GM12864 (cell line): ENCODE results near the gene CELF1.

Source experiments
- DNase-seq: peaks from one replicate; pipeline ENCODE4 v3.0.0-alpha.2; 2011; ENCODE audit warnings: low read depth
- H3K4me3 ChIP-seq: 2 replicates; pipeline ENCODE4 v1.5.1; 2011; ENCODE audit warnings: mild to moderate bottlenecking, low read depth, low read length, control low read depth
- CTCF ChIP-seq: IDR thresholded peaks from 2 replicates; pipeline ENCODE4 v1.5.1; 2011; ENCODE audit warnings: low read depth, mild to moderate bottlenecking, moderate library complexity, low read length, control low read depth, inconsistent platforms; ENCODE audit errors: missing control alignments

Gene CELF1

DNA sequence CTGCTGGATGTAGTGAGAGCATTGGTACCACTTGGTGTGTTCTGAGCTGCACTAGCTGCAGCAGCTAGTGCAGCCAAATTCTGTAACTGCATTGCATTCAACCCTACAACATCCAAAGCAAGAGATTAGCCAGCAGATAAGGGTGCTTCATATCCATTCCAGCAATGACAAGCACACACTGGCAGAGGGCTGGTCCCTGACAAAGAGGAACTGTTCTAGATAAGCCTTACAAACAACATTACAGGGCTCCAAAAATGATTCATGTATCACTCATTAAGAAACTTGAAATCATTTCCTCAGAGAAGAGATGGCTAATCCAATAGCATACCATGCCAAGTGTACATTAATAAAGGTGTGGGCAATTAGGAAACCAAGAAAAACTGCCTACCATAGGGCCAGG, 75.6 kb downstream of the CELF1 start:
- no peak for DNase-seq
- no peak for TF ChIP-seq CTCF
- no peak overlapping the region for H3K4me3 ChIP-seq

- no peak for DNase-seq
- no peak overlapping the region for H3K4me3 ChIP-seq
- TF ChIP-seq CTCF: no peak
These were observed 82.3 kb downstream of the CELF1 start for GRCh38 chr11:47470671-47471070.

DNA sequence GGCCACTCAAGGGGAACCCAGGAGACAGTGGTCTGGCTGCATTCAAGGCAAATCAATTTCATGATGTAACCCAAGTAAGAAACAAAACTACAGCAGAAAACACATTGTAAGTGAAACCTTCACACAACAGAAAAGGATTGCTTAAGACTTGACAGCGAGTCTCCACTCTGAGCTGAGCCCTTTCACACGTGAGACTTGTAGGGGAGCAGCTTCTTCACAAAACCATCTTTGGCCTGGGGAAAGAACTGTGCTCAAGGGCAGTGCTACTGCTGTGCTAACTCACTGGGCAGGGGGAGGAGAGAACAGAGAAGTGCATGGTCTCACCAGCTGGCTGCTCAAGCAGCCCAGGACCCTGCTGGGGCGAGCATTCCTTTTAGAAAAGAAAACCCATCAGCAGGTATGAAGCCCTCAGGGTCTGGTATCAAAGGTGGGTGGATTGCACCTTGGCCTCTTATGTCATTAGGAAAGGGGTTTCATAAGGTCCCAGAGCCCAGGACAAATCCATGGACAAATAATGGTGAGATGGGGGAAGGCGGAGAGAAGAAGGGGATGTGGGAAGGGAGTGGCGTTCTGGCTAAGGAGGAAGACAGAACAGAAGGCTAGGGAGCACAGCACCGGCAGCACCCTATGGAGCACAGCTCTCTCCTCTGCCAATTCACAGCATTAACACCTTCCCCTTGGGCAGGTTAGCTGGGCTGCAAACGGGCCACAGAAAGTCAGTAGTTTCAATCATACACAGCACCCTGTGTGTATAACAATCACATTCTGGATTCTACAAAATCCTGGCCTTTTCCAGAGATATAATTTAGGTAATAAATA, 83.4 kb downstream of the CELF1 start:
- H3K4me3 ChIP-seq: no peak overlapping the region
- no peak for TF ChIP-seq CTCF
- no peak for DNase-seq

DNA sequence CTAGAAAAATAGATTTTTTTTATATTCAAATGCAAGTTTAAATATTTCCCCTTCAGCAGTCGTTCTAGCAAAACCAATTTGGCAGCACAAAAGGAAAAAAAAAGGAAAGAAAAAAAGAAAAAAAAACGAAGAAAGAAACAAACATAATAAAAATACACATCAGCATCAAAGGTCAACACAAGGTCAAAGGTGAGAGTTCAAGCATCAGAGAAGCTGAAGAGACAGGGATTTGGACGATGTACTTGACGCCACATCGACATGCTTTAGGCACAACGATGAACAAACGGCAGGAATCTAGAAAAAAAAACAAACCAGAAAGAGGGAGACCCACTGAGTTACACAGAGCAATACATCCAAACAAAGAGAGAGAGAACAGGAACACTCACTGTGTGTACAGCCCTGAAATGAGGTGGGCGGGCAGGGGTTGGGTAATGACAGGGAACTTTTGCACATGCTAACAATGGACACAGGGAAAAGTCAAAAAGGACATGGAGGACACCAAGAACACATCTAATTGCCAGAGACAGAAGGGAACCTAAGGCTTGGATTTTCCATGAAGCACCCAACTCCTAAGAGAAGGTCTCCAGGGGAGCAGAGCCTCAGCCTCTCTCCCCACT, 84.2 kb downstream of the CELF1 start:
- no peak for TF ChIP-seq CTCF
- no peak for DNase-seq
- no peak overlapping the region for H3K4me3 ChIP-seq

- DNase-seq: no peak
- no peak overlapping the region for H3K4me3 ChIP-seq
- TF ChIP-seq CTCF: no peak
These were observed 85.6 kb downstream of the CELF1 start for GRCh38 chr11:47467357-47467756.

DNA sequence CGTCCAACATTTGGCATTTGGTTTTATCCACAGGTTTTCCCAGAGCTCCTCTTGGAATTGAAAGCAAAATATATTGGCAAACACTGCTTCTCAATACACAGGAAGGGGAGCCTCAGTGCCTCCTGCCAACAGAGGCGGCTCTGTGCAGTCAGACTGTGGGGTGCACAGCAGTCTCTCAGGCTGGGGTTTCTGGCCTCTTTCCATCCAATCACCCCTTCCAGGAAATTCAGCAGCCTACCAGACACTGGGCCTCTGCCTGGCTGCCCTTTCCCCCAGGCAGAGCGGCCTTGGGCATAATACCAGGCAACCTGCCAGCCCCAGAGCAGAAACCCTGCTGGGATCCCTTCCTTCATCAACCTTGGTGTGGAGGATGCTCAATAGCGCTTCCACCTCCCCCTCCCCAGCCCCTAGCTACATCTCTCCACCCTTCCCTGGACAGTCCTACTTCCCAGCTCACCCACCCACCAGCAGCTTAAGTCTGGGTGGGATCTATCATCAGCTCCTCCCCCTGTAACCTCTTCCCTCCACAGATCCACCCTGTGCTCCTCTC, 86.2 kb downstream of the CELF1 start:
- DNase-seq: no peak
- no peak overlapping the region for H3K4me3 ChIP-seq
- no peak for TF ChIP-seq CTCF
